ENCODE data around the gene RBM19.

GRCh38 chr12:113876160-113876559, 90.0 kb downstream of the RBM19 start:
- TF ChIP-seq CTCF (IDR thresholded peaks at IDR 0.05 in 8 of 11, conservative IDR thresholded peaks at IDR 0.05 in 3 of 11) (no peak), POLR2A (IDR thresholded peaks at IDR 0.05) (no peak)
